Measurements from ENCODE around the gene TTC39C.

DNA sequence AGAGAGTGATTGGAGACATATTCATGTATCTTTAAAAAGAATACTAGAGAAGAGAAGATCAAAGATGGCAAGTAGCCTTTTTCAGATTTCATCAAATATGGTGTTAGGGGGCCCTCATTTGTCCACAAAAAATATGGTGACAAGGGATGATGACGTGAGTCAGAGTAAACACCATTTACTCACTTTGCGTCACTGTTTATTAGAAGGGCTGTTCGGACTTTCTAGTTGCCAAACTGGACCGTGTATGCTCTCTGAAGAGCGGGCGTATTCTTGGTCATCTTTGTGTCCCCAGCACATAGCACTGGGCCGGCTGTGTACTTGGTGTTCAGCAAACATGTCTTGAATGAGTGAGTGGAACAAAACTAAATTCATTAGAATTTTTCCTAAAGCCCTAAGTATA lies 37.5 kb downstream of the TTC39C start:
- no peak for TF ChIP-seq POLR2A (IDR thresholded peaks at IDR 0.05)
- TF ChIP-seq, protein P1, sequence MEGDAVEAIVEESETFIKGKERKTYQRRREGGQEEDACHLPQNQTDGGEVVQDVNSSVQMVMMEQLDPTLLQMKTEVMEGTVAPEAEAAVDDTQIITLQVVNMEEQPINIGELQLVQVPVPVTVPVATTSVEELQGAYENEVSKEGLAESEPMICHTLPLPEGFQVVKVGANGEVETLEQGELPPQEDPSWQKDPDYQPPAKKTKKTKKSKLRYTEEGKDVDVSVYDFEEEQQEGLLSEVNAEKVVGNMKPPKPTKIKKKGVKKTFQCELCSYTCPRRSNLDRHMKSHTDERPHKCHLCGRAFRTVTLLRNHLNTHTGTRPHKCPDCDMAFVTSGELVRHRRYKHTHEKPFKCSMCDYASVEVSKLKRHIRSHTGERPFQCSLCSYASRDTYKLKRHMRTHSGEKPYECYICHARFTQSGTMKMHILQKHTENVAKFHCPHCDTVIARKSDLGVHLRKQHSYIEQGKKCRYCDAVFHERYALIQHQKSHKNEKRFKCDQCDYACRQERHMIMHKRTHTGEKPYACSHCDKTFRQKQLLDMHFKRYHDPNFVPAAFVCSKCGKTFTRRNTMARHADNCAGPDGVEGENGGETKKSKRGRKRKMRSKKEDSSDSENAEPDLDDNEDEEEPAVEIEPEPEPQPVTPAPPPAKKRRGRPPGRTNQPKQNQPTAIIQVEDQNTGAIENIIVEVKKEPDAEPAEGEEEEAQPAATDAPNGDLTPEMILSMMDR (IDR thresholded peaks at IDR 0.05), result no peak
